ENCODE data around the gene CCS.
A peak's percentile ranks its signal among the peaks of the same experiment; 100 is the strongest.
"Not testable (repeated sequence)": the region's sequence is repeated elsewhere in the genome, so short reads cannot be mapped to it uniquely, and the experiment has no call there.

The CCS gene

GRCh38 chr11:66593303-66593635, 284 bp downstream of the CCS start:
- DNase-seq: no peak

- DNase-seq: no peak
Measured at GRCh38 chr11:66593650-66594049, 665 bp downstream of the CCS start.

GRCh38 chr11:66595245-66595904, 2.4 kb downstream of the CCS start:
- DNase-seq: no peak

- no peak for DNase-seq
Measured at GRCh38 chr11:66598993-66599392, 6.0 kb downstream of the CCS start.

GRCh38 chr11:66600219-66600618, 7.2 kb downstream of the CCS start:
- no peak for DNase-seq

GRCh38 chr11:66600631-66601233, 7.7 kb downstream of the CCS start:
- DNase-seq: no peak

GRCh38 chr11:66603072-66603471, 10.1 kb downstream of the CCS start:
- DNase-seq: no peak

GRCh38 chr11:66604155-66604554, 11.2 kb downstream of the CCS start:
- DNase-seq: no peak

GRCh38 chr11:66606608-66607007, 13.6 kb downstream of the CCS start:
- not testable (repeated sequence) for DNase-seq

- DNase-seq: no peak
Measured at GRCh38 chr11:66607126-66607834, 14.3 kb downstream of the CCS start.

GRCh38 chr11:66609721-66610617, 17.0 kb downstream of the CCS start:
- DNase-seq: no peak

GRCh38 chr11:66612458-66612857, 19.5 kb downstream of the CCS start:
- DNase-seq: no peak

GRCh38 chr11:66614073-66614472, 21.1 kb downstream of the CCS start:
- no peak for DNase-seq

- peak; percentile 98 to 100 (median 100) for DNase-seq
Measured at GRCh38 chr11:66616379-66617154, 23.6 kb downstream of the CCS start, which contains the start of gene RBM14. Gene RBM14, plus strand, starts transcription at chr11:66616630. Its CDS starts 91 bp downstream, at chr11:66616721.

GRCh38 chr11:66617155-66617834, 24.3 kb downstream of the CCS start:
- DNase-seq: no peak

- peak in 1 of 3 experiments; percentile 24 for DNase-seq
Measured at GRCh38 chr11:66619080-66619554, 26.1 kb downstream of the CCS start.

- DNase-seq: no peak
Measured at GRCh38 chr11:66624450-66624849, 31.5 kb downstream of the CCS start.

- no peak for DNase-seq
Measured at GRCh38 chr11:66625041-66625751, 32.2 kb downstream of the CCS start.

- DNase-seq: no peak
Measured at GRCh38 chr11:66625752-66626149, 32.8 kb downstream of the CCS start.

- DNase-seq: no peak
Measured at GRCh38 chr11:66626382-66626781, 33.4 kb downstream of the CCS start.

GRCh38 chr11:66626926-66627325, 33.9 kb downstream of the CCS start:
- DNase-seq: no peak
